Peyer's patch (tissue), 4 donors: ENCODE data around the gene KCTD18. TPM values are rescaled to one million over a fixed set of nuclear protein-coding genes. Genes with fewer than 3 reads are reported as not detected.
A peak's percentile ranks its signal among the peaks of the same experiment; 100 is the strongest.

Experiments
- DNase-seq, 3 donors: peaks; one replicate each; pipeline ENCODE4 v3.0.0-alpha.2; 2017 to 2019
- H3K27ac ChIP-seq, 4 donors: fragments of 200-600 bp; sonication (generic); one replicate each; pipeline ENCODE4 v1.5.1; 2016 to 2019
- H3K27me3 ChIP-seq, 2 donors: fragments of 200-600 bp; sonication (generic); one replicate each; pipeline ENCODE4 v1.5.1; 2019
- H3K36me3 ChIP-seq, 3 donors: fragments of 200-600 bp; sonication (generic); one replicate each; pipeline ENCODE4 v1.5.1; 2016 to 2019
- H3K4me1 ChIP-seq, 4 donors: fragments of 200-600 bp; sonication (generic); one replicate each; pipeline ENCODE4 v1.5.1; 2016 to 2019
- H3K4me3 ChIP-seq, 4 donors: fragments of 200-600 bp; sonication (generic); 1 replicate in 3 of 4; 2 replicates in 1 of 4; pipeline ENCODE4 v1.5.1; 2016 to 2019; ENCODE audit warnings: mild to moderate bottlenecking in 1 of 4
- H3K9me3 ChIP-seq, 4 donors: fragments of 200-600 bp; sonication (generic); one replicate each; pipeline ENCODE4 v1.5.1; 2016 to 2019; ENCODE audit warnings: mild to moderate bottlenecking in 1 of 4
- POLR2A ChIP-seq, 2 donors: fragments of 450-650 bp; IDR thresholded peaks; one replicate each; pipeline ENCODE4 v1.5.1; 2017; ENCODE audit warnings: antibody characterized with exemption in 2 of 2, mild to moderate bottlenecking in 2 of 2, moderate library complexity in 2 of 2
- total RNA-seq, 4 donors: library from RNA; depleted of rRNA; stranded (reverse); fragments of >200 nt; gene quantifications; one replicate each; pipeline ENCODE4 v1.1.0, GENCODE V29; 2016
- TF ChIP-seq, protein P1 (sequence below), 6 experiments: fragments of 450-650 bp in 4 of 6; fragments of 200-600 bp in 2 of 6; sonication (generic) in 1 of 6; IDR thresholded peaks; one replicate each; pipeline ENCODE4 v1.5.1; 2017 to 2019; ENCODE audit warnings: antibody characterized with exemption in 6 of 6, mild to moderate bottlenecking in 3 of 6, moderate library complexity in 1 of 6

KCTD18 gene
- total RNA-seq, 4 donors from 2014 or later: 14.0 to 33.0 (median 16.8) TPM

DNA sequence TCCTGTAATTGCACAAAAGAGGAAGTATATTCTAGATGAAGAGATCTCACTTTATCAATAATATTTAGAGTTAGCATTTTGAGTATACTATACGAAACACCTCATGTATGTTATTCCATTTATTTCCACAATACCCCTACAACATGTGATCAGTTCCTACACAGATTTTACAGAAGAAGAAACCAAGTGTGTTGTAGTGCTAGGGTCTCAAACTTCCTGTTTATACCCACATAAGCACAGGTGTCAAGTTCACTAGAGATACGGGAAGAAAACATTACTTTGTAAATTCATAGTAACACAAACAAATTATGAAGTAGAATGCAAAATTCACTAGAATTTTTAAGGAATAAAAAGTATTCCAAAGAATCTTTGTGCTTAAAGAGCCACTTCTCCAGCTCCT is 46.4 kb downstream of the KCTD18 start:
- Histone ChIP-seq H3K27ac (no peak overlapping the region), H3K27me3 (no peaks in the 10 kb centered on the region), H3K36me3 (peaks cover 0 to 52% (median 0%) of the 10 kb centered on the region in 3 donors), H3K4me1 (no peaks in the 10 kb centered on the region), H3K9me3 (no peaks in the 10 kb centered on the region), H3K4me3 (no peak overlapping the region)
- DNase-seq: no peak
- TF ChIP-seq, protein P1, sequence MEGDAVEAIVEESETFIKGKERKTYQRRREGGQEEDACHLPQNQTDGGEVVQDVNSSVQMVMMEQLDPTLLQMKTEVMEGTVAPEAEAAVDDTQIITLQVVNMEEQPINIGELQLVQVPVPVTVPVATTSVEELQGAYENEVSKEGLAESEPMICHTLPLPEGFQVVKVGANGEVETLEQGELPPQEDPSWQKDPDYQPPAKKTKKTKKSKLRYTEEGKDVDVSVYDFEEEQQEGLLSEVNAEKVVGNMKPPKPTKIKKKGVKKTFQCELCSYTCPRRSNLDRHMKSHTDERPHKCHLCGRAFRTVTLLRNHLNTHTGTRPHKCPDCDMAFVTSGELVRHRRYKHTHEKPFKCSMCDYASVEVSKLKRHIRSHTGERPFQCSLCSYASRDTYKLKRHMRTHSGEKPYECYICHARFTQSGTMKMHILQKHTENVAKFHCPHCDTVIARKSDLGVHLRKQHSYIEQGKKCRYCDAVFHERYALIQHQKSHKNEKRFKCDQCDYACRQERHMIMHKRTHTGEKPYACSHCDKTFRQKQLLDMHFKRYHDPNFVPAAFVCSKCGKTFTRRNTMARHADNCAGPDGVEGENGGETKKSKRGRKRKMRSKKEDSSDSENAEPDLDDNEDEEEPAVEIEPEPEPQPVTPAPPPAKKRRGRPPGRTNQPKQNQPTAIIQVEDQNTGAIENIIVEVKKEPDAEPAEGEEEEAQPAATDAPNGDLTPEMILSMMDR (IDR thresholded peaks at IDR 0.05): no peak

DNA sequence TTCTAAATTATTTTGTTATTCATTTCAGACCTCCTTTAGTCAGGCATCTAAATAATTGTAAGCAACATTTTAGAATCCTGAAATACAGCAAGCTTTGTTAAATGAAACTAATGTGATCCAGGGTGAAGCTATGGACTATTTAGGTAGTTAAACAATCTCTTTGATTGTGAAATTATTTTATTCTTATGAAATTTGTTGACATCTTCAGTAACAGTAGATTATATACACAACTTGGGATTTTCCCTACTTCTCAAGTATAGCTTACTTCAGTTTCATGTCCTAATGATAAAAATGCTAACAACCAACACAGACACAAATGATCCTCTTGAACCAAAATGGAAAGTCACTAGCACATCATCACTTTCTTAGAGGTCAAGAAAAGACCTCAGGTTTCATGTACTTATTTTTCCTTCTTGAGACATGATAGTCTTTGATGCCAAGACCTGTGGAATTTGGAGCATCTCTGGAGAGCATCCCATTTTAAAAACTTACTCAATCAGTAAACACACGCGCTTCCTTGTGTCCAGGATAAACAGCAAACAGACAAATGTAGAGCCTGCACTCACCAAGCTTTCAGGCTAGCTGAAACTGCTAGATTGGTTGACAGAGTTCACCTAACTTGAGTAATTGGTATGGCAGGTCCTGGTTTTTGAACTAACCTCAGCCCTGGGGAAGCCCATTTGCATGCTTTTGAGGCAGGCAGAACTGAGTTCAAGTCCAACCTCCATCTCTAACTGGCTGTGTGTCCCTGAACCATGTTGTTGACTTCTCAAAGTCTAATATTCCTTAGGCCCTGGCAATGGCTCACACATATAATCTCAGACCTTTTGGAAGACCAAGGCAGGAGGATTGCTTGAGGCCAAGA is 47.8 kb downstream of the KCTD18 start:
- Histone ChIP-seq H3K4me1 (no peaks in the 10 kb centered on the region), H3K4me3 (no peak overlapping the region), H3K9me3 (no peaks in the 10 kb centered on the region), H3K27ac (no peak overlapping the region), H3K36me3 (peaks cover 0 to 41% (median 0%) of the 10 kb centered on the region in 3 donors), H3K27me3 (no peaks in the 10 kb centered on the region)
- TF ChIP-seq, protein P1 (IDR thresholded peaks at IDR 0.05): no peak
- no peak for TF ChIP-seq POLR2A (IDR thresholded peaks at IDR 0.05)
- no peak for DNase-seq

DNA sequence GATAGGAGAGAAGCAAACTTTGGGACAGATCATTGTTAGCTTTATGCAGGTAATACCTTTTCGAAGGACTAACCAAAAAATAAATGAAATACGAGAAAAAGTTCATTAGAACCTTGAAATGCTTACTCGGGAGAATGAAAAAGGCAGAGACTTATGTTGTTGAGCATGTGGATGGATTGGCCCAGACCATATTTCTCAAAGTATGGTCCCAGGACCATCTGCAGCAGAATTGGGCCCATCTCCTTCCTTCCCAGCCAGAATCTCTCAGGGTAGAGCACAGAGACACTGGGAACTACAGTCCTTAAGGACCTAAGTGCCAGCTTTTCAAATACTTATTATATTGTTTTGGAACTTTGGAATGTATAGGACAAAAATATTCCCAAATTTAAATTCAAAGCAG is 50.8 kb downstream of the KCTD18 start:
- no peak for TF ChIP-seq POLR2A (IDR thresholded peaks at IDR 0.05)
- TF ChIP-seq, protein P1 (IDR thresholded peaks at IDR 0.05): no peak
- no peaks in the 10 kb centered on the region for H3K4me1 ChIP-seq
- no peaks in the 10 kb centered on the region for H3K27me3 ChIP-seq
- H3K4me3 ChIP-seq: no peak overlapping the region
- no peak for DNase-seq
- H3K9me3 ChIP-seq: no peaks in the 10 kb centered on the region
- H3K27ac ChIP-seq: no peak overlapping the region
- H3K36me3 ChIP-seq: peaks cover 0 to 41% (median 0%) of the 10 kb centered on the region in 3 donors

DNA sequence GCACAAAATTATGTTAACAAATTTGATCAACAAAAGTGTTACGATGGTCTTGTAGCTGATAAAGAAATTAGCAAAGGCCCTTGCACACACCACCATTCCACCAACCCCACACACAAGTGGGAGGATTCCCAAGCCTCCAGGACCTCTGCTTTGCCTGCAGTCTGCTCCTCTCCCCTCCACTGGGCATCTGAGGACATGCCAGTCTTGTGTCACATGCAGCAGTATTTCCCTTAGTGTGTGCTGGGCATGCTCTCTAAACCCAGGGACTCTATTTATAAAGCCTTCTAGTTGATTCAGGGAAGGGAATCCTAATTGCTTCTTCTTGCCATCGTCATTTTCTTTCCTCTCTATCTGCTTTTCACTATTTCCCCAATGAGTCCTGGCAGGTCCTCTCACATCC is 53.3 kb downstream of the KCTD18 start:
- no peaks in the 10 kb centered on the region for H3K9me3 ChIP-seq
- H3K4me1 ChIP-seq: no peaks in the 10 kb centered on the region
- DNase-seq: no peak
- H3K27me3 ChIP-seq: no peaks in the 10 kb centered on the region
- H3K36me3 ChIP-seq: peaks cover 0 to 22% (median 0%) of the 10 kb centered on the region in 3 donors
- H3K4me3 ChIP-seq: no peak overlapping the region
- H3K27ac ChIP-seq: no peak overlapping the region
- TF ChIP-seq, protein P1 (IDR thresholded peaks at IDR 0.05): no peak
- TF ChIP-seq POLR2A (IDR thresholded peaks at IDR 0.05): no peak

DNA sequence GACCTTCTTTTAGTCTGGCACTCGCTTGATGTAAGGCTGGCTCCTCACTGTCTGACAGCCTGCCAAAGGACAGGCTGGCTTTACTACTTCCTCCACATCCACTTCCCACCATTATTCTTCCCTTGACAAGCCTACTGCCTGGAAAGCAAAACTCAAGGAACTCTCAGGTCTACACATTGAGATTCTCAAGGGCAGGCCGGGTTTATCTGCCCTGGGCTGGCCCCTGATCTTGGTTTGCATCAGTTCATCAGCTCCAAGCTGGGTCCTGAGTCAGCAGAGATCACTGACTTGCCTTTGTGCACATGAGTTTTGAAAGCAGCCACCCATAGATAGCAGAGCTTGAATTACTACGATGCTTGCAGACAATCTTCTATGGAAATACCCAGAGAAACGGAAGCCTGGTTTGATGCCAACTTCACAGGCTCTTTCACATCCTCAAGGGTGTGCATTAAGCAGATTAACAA is 53.9 kb downstream of the KCTD18 start:
- H3K4me1 ChIP-seq: no peaks in the 10 kb centered on the region
- no peaks in the 10 kb centered on the region for H3K27me3 ChIP-seq
- peak overlapping the region in 1 of 4 donors; percentile 31 for H3K27ac ChIP-seq
- peak in 1 of 3 donors; percentile 33 for DNase-seq
- no peak for TF ChIP-seq POLR2A (IDR thresholded peaks at IDR 0.05)
- TF ChIP-seq, protein P1 (IDR thresholded peaks at IDR 0.05): no peak
- no peaks in the 10 kb centered on the region for H3K9me3 ChIP-seq
- H3K4me3 ChIP-seq: no peak overlapping the region
- peaks cover 0 to 20% (median 0%) of the 10 kb centered on the region in 3 donors for H3K36me3 ChIP-seq
